LNCaP clone FGC (cell line): ENCODE results near the gene NR2E1.

Experiments
- DNase-seq: peaks from one replicate; pipeline ENCODE4 v3.0.0-alpha.2; 2011; ENCODE audit warnings: low read depth
- H3K4me3 ChIP-seq: 2 replicates; pipeline ENCODE4 v1.5.1; 2011; ENCODE audit warnings: mild to moderate bottlenecking, low read depth, low read length, control low read depth
- TF ChIP-seq, protein P1 (sequence below): IDR thresholded peaks from 2 replicates; pipeline ENCODE4 v1.5.1; 2012; ENCODE audit warnings: mild to moderate bottlenecking; ENCODE audit not compliant: control insufficient read depth, insufficient read depth; ENCODE audit errors: extremely low read depth

Gene NR2E1

DNA sequence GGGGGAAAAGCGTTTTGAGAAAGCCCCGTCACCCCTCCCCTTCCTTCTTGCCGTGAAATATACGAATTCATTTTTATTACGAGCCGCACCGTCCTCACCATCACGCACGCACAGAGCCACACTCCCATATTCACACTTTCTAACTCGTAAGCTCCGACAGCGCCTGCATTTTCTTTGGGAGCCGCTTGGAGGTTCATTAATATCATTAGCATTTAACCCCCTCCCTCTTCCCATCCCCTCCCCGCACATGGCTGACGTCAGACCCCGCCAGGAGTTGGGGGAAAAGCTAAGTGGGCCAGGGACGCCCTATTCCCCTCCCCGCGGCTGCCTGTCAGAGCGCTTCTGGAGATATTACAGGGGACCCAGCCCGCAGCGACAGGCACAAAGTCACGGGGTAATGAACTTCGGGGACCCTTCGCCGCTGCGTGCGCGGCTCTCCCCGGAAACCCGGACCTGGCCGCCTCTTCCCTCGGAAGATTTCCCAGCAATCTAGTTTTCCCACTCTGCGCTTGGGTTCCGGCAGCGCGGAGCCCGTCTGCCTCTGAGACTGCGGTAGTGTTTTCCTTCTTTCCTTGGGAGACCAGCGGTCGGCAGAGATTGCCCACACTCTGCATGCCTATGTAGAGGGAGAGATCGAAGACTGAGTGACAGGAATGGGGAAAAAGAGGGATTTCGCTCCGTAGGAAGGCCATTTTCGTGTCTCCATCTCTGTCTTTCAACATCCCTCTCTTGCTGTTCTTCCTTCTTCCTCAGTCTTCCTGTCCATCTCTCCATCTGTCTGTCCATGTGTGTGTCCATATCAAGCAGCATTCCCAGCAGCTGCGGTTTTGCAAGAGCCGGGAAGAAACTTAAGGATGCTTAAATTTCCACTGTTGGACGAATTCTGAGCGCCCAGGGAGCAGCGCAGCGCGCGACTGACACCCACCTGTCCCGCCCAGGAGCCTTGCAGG lies at the start of gene NR2E1:
Gene NR2E1, plus strand, starts transcription at position 309 of the 950 bp plus-strand sequence. CDS start 744 bp downstream, outside the sequence.
- no peak within 1 kb of the TSS for H3K4me3 ChIP-seq
- no peak for DNase-seq
- TF ChIP-seq, protein P1, sequence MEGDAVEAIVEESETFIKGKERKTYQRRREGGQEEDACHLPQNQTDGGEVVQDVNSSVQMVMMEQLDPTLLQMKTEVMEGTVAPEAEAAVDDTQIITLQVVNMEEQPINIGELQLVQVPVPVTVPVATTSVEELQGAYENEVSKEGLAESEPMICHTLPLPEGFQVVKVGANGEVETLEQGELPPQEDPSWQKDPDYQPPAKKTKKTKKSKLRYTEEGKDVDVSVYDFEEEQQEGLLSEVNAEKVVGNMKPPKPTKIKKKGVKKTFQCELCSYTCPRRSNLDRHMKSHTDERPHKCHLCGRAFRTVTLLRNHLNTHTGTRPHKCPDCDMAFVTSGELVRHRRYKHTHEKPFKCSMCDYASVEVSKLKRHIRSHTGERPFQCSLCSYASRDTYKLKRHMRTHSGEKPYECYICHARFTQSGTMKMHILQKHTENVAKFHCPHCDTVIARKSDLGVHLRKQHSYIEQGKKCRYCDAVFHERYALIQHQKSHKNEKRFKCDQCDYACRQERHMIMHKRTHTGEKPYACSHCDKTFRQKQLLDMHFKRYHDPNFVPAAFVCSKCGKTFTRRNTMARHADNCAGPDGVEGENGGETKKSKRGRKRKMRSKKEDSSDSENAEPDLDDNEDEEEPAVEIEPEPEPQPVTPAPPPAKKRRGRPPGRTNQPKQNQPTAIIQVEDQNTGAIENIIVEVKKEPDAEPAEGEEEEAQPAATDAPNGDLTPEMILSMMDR = no peak

DNA sequence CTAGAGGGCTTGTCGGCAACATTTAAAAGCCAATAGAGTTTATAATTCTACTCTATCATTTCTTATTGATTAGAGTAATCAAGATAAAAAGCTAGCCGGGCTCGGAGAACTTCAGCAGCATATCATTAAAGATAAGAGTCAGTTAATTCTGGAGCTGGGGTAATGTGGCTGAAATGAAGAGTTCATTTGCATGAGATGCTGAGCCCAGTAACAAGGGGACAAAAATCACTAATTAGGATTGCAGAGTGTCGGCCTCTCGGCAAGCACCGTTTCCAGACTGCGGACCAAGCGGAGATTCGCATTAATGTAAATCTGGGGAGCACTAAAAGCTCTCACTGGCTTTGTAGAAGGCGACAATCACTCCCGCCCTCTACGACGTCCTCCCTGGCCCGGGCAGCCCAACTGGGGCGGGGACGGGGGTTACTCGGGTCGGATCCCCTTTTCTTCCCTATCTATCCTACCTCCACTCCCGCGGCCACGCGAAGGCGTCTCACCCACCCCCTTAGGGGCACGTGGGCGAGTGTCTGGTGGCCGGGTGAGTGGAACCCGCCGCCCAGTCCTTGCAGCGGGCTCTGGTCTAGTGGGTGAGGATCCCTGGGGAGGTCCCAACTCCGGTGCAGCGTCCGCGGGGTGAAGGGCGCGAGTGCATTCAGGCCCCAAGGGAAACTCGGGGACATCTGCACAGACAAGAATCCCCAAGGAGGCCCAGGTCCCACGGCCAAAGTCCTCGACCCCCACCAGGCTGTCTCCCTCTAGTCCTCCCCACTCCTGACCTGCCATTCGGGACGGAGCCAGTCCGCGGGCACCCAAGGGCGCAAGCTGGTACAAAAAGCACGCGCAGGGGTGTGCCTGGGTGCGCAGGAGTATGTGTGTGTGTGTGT lies 49.0 kb upstream of the NR2E1 start:
- no peak for DNase-seq
- TF ChIP-seq, protein P1 = no peak
- no peak overlapping the region for H3K4me3 ChIP-seq

DNA sequence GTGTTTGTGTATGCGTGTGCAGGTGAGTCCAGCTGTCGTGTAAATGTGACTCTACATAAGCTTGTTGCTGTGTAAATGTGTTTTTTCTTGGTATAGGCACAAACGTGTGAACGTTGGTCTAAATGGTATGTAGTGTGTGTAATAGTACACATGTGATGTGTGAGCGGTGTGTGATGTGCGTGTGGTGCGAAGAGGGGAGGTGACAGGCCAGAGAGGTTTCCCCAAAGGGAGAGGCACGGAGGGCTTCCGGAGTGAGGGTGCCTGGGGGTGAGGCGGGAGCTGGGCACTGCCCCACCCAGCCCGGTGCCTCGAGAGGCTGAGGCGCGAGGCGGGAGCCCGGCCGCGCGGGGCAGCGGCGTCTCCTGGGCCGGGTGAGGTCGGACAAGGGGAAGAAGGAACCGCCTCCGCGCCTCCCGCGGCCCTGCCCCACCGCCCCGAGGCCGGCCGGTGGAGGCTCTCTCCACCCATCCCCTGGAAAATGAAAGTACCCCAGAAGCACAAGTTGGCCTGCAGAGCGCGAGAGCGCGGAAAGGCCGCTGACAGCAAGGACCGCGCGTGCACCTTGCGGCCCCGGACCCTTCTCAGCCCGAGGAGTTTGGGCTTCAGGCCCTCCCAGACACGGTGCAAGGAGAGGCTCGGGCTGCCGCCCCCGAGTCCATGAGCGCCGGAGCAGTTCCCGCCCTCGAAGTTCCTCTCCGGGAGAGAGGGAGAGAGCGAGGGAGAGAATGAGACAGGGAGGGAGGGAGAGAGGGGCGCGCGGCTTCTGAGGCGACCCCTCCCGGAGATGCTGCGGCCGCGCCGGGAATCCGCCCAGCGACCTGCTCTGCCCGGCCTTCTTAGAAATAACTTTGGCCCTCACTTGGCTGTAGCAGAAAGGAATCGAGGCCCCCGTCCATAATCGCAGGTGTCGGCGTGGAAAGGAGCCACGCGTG lies 48.1 kb upstream of the NR2E1 start:
- no peak for DNase-seq
- TF ChIP-seq, protein P1 = no peak
- H3K4me3 ChIP-seq = no peak overlapping the region

DNA sequence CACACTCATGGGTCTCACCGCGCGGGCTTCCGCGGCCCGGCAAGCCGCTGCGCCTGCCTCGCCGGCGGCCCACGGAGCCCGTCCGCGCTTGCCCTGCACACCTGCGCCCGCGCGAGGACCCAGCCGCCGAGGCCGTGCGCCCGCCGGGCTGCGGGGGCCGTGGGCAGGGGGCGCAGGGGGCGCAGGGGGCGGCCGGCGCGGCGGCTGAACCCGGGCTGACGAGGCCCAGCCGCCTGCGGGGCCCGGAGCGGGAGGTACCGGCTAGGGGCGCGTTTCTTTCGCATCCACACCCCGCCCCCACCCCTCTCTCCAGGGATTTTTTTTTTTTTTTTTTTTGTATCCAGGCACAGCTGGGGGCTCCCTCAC lies 47.5 kb upstream of the NR2E1 start:
- TF ChIP-seq, protein P1 = no peak

DNA sequence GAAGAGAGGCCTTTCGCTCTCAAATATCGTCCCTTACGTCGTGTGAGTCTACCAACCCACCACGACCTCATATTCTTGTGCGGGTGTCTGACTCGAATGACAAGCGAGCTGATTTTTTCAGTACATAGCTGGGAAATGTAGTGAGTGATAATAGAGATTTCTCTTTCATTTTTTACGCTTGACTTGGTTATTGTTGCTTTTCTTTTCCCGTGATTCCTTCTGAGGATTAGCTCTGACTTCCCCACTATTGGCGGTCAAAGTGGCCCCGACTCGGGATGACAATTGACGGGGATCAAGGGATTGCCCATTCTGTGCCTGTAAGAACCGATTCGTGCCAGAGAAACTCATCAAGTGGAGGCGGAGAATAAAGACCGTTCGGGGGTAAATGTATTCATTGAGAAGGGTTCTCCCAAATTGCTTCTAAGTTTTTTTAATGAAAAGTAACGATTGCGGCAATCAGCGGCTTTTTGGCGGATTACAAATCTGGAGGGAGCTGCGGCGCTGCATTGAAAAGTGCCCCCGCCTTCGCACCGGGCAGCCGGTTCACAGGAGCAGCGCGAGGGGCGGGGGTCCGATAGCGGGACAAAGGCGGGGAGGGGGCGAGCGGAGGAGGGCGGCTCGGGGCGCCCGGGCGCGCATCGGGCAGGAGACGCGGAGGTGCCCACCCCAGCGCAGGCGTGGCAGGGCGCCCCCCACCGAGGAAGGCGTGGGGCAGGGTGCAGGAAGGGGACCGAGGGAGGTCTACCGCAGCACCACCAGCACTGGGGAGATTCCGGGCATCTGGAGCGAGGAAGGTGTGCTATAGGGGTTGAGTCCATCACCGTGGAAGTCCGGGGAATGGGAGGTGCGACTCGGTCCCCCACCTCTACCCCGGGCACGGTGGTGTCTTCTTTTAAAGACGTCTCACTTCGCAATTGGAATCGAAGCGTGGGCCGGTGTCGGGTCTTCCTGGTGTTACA lies 46.7 kb upstream of the NR2E1 start:
- H3K4me3 ChIP-seq = no peak overlapping the region
- no peak for DNase-seq
- TF ChIP-seq, protein P1 = no peak

More for the DNA sequence above, 47.5 kb upstream of the NR2E1 start:
- no peak for DNase-seq
- no peak overlapping the region for H3K4me3 ChIP-seq
